ENCODE data around the gene GVQW3.

DNA sequence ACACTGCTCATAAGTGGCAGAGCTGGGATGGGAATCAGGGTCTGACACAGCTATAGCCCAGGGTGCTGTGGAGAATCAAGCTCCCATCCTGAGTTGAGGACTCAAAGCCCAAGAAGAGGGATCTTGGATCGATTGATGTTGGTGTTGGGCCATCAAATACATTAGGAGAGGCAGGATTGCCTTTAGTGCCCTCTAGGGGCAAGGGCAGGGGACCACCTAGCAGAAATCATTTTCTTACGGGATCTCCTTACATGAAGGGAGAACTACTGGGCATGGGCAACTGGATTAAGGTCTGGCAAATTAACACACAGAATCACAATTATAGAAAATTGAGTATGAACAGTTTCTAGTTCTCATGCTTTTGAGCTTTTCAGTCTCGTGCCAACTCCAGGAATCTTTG, 38.8 kb downstream of the GVQW3 start:
- TF ChIP-seq GATA2 (IDR thresholded peaks at IDR 0.05; ENCODE audit: low read depth, low read length) (no peak), GATA3 (IDR thresholded peaks at IDR 0.05; ENCODE audit: low read depth, low read length) (no peak)

All from SH-SY5Y (cell line).